Measurements from ENCODE around the gene NDST4.
A peak's percentile ranks its signal among the peaks of the same experiment; 100 is the strongest.

NDST4 gene

GRCh38 chr4:114921790-114922591 lies 191.4 kb downstream of the NDST4 start:
- Histone ChIP-seq H3K36me3 (ENCODE audit: control insufficient read depth, insufficient read depth, low read length) (no peaks in the 10 kb centered on the region), H3K4me3 (ENCODE audit: low read length) (no peak overlapping the region), H3K18ac (ENCODE audit: low read length) (peak overlapping the region; percentile 40), H3K4ac (ENCODE audit: low read depth, low read length) (no peak overlapping the region), H3K27ac (ENCODE audit: low read depth, low read length) (no peak overlapping the region), H3K79me2 (ENCODE audit: control insufficient read depth, insufficient read depth, low read length) (no peaks in the 10 kb centered on the region), H2BK5ac (ENCODE audit: low read length) (no peak overlapping the region), H2BK120ac (ENCODE audit: low read depth, low read length) (no peak overlapping the region), H3K4me2 (ENCODE audit: low read length) (no peak overlapping the region), H4K5ac (ENCODE audit: low read length) (no peak overlapping the region), H2BK15ac (replicated peaks; ENCODE audit: low read depth) (no peak overlapping the region), H3K56ac (ENCODE audit: low read length) (no peak overlapping the region), H3K4me1 (ENCODE audit: control insufficient read depth, low read depth, low read length) (peaks cover 9% of the 10 kb centered on the region), H2AK5ac (ENCODE audit: low read length) (no peak overlapping the region), H3K79me1 (ENCODE audit: low read length) (no peaks in the 10 kb centered on the region), H4K8ac (ENCODE audit: low read depth, low read length) (no peak overlapping the region), H3K23ac (ENCODE audit: low read length) (peak overlapping the region; percentile 59), H3K27me3 (ENCODE audit: insufficient read depth, low read length, poor library complexity) (no peaks in the 10 kb centered on the region), H3K9ac (ENCODE audit: low read length) (no peak overlapping the region)
- whole genome bisulfite sequencing (ENCODE audit: extremely low coverage, insufficient coverage, low lambda C conversion rate) = no CpG with 5 or more reads among the region's 13 CpGs
- peak; percentile 51 for DNase-seq

- Histone ChIP-seq H2BK120ac (ENCODE audit: low read depth, low read length) (no peak overlapping the region), H4K5ac (ENCODE audit: low read length) (no peak overlapping the region), H3K4me2 (ENCODE audit: low read length) (no peak overlapping the region), H3K4me3 (ENCODE audit: low read length) (no peak overlapping the region), H3K36me3 (ENCODE audit: control insufficient read depth, insufficient read depth, low read length) (no peaks in the 10 kb centered on the region), H3K79me1 (ENCODE audit: low read length) (no peaks in the 10 kb centered on the region), H3K27ac (ENCODE audit: low read depth, low read length) (no peak overlapping the region), H3K79me2 (ENCODE audit: control insufficient read depth, insufficient read depth, low read length) (no peaks in the 10 kb centered on the region), H3K18ac (ENCODE audit: low read length) (no peak overlapping the region), H2AK5ac (ENCODE audit: low read length) (no peak overlapping the region), H2BK15ac (replicated peaks; ENCODE audit: low read depth) (no peak overlapping the region), H3K56ac (ENCODE audit: low read length) (no peak overlapping the region), H3K27me3 (ENCODE audit: insufficient read depth, low read length, poor library complexity) (no peaks in the 10 kb centered on the region), H4K8ac (ENCODE audit: low read depth, low read length) (no peak overlapping the region), H3K4me1 (ENCODE audit: control insufficient read depth, low read depth, low read length) (peaks cover 9% of the 10 kb centered on the region), H3K23ac (ENCODE audit: low read length) (no peak overlapping the region), H3K4ac (ENCODE audit: low read depth, low read length) (no peak overlapping the region), H2BK5ac (ENCODE audit: low read length) (no peak overlapping the region), H3K9ac (ENCODE audit: low read length) (no peak overlapping the region)
- DNase-seq = no peak
- WGBS (ENCODE audit: extremely low coverage, insufficient coverage, low lambda C conversion rate) = no CpG with 5 or more reads among the region's 3 CpGs
These were observed 192.2 kb downstream of the NDST4 start for GRCh38 chr4:114921191-114921590.

- Histone ChIP-seq H3K23ac (ENCODE audit: low read length) (no peak overlapping the region), H2BK5ac (ENCODE audit: low read length) (no peak overlapping the region)
These were observed 202.3 kb downstream of the NDST4 start for GRCh38 chr4:114911111-114911510.

DNA sequence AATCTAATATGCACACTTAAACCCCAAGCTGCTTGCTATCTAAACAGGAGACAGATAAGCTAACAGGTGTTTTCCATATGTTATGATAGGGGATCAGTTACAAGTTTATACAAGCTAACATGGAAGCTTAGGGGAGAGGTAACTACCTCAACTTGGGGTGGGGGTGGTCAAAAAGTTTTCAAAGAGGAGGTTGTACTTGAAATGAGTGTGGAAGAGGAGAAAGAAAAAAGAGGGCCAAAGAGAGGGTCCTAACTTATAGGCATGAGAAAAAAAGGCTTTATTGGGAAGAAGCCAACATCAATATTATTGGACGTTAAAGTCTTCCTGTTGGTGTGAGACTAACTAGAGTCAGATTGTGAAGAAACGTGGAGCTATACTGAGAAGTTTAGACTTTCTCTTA lies 205.9 kb downstream of the NDST4 start:
- Histone ChIP-seq H4K5ac (ENCODE audit: low read length) (no peak overlapping the region), H3K79me1 (ENCODE audit: low read length) (no peaks in the 10 kb centered on the region), H4K8ac (ENCODE audit: low read depth, low read length) (no peak overlapping the region), H3K27ac (ENCODE audit: low read depth, low read length) (no peak overlapping the region), H2BK15ac (replicated peaks; ENCODE audit: low read depth) (no peak overlapping the region), H3K56ac (ENCODE audit: low read length) (no peak overlapping the region), H3K4me3 (ENCODE audit: low read length) (no peak overlapping the region), H3K4me1 (ENCODE audit: control insufficient read depth, low read depth, low read length) (no peaks in the 10 kb centered on the region), H2BK120ac (ENCODE audit: low read depth, low read length) (no peak overlapping the region), H3K79me2 (ENCODE audit: control insufficient read depth, insufficient read depth, low read length) (no peaks in the 10 kb centered on the region), H3K36me3 (ENCODE audit: control insufficient read depth, insufficient read depth, low read length) (no peaks in the 10 kb centered on the region), H2AK5ac (ENCODE audit: low read length) (no peak overlapping the region), H3K18ac (ENCODE audit: low read length) (no peak overlapping the region), H3K23ac (ENCODE audit: low read length) (no peak overlapping the region), H2BK5ac (ENCODE audit: low read length) (no peak overlapping the region), H3K9ac (ENCODE audit: low read length) (no peak overlapping the region), H3K4ac (ENCODE audit: low read depth, low read length) (no peak overlapping the region), H3K4me2 (ENCODE audit: low read length) (no peak overlapping the region), H3K27me3 (ENCODE audit: insufficient read depth, low read length, poor library complexity) (no peaks in the 10 kb centered on the region)
- no CpG with 5 or more reads among the region's 2 CpGs for WGBS (ENCODE audit: extremely low coverage, insufficient coverage, low lambda C conversion rate)
- DNase-seq = no peak

More at GRCh38 chr4:114911111-114911510, 202.3 kb downstream of the NDST4 start:
- no peak overlapping the region for H3K4me3 ChIP-seq (ENCODE audit: low read length)
- H3K56ac ChIP-seq (ENCODE audit: low read length) = no peak overlapping the region
- no peak overlapping the region for H3K4me2 ChIP-seq (ENCODE audit: low read length)
- no peaks in the 10 kb centered on the region for H3K36me3 ChIP-seq (ENCODE audit: control insufficient read depth, insufficient read depth, low read length)
- DNase-seq = no peak
- H3K4me1 ChIP-seq (ENCODE audit: control insufficient read depth, low read depth, low read length) = no peaks in the 10 kb centered on the region
- H3K27me3 ChIP-seq (ENCODE audit: insufficient read depth, low read length, poor library complexity) = no peaks in the 10 kb centered on the region
- no peak overlapping the region for H3K27ac ChIP-seq (ENCODE audit: low read depth, low read length)
- H3K79me1 ChIP-seq (ENCODE audit: low read length) = no peaks in the 10 kb centered on the region
- WGBS (ENCODE audit: extremely low coverage, insufficient coverage, low lambda C conversion rate) = no CpG with 5 or more reads among the region's 2 CpGs
- H2AK5ac ChIP-seq (ENCODE audit: low read length) = no peak overlapping the region
- no peak overlapping the region for H2BK15ac ChIP-seq (replicated peaks; ENCODE audit: low read depth)
- H4K5ac ChIP-seq (ENCODE audit: low read length) = no peak overlapping the region
- no peak overlapping the region for H4K8ac ChIP-seq (ENCODE audit: low read depth, low read length)
- H3K4ac ChIP-seq (ENCODE audit: low read depth, low read length) = no peak overlapping the region
- H3K18ac ChIP-seq (ENCODE audit: low read length) = no peak overlapping the region
- no peak overlapping the region for H2BK120ac ChIP-seq (ENCODE audit: low read depth, low read length)
- no peak overlapping the region for H3K9ac ChIP-seq (ENCODE audit: low read length)
- H3K79me2 ChIP-seq (ENCODE audit: control insufficient read depth, insufficient read depth, low read length) = no peaks in the 10 kb centered on the region

DNA sequence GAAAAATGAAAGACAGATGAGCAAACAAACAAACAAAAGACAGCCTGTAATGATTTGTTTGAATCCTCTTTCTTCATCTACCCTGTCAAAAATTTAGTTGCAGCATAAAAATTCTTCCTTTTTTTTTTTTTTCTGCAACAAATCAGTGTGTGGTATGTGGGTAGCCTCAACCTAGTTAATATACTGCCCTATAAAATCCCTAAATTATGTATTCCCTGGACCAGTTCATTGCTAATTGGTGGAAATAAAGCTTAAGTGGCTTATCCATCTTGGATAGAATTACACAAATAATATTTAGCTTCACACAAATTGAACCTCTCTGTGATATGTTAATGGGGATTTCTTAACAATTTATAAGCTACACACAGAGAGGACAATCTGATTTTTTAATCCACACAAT lies 208.4 kb downstream of the NDST4 start:
- Histone ChIP-seq H3K4me1 (ENCODE audit: control insufficient read depth, low read depth, low read length) (no peaks in the 10 kb centered on the region), H3K23ac (ENCODE audit: low read length) (no peak overlapping the region), H2BK5ac (ENCODE audit: low read length) (no peak overlapping the region), H3K4me2 (ENCODE audit: low read length) (no peak overlapping the region), H3K18ac (ENCODE audit: low read length) (no peak overlapping the region), H3K79me1 (ENCODE audit: low read length) (no peaks in the 10 kb centered on the region), H3K9ac (ENCODE audit: low read length) (no peak overlapping the region), H2BK120ac (ENCODE audit: low read depth, low read length) (no peak overlapping the region), H3K36me3 (ENCODE audit: control insufficient read depth, insufficient read depth, low read length) (no peaks in the 10 kb centered on the region), H3K27ac (ENCODE audit: low read depth, low read length) (no peak overlapping the region), H3K4me3 (ENCODE audit: low read length) (no peak overlapping the region), H3K79me2 (ENCODE audit: control insufficient read depth, insufficient read depth, low read length) (no peaks in the 10 kb centered on the region), H2AK5ac (ENCODE audit: low read length) (no peak overlapping the region), H4K8ac (ENCODE audit: low read depth, low read length) (no peak overlapping the region), H3K27me3 (ENCODE audit: insufficient read depth, low read length, poor library complexity) (no peaks in the 10 kb centered on the region), H3K4ac (ENCODE audit: low read depth, low read length) (no peak overlapping the region), H3K56ac (ENCODE audit: low read length) (no peak overlapping the region), H2BK15ac (replicated peaks; ENCODE audit: low read depth) (no peak overlapping the region), H4K5ac (ENCODE audit: low read length) (no peak overlapping the region)
- DNase-seq = no peak

GRCh38 chr4:114900934-114901333 lies 212.5 kb downstream of the NDST4 start:
- Histone ChIP-seq H3K23ac (ENCODE audit: low read length) (no peak overlapping the region), H3K27ac (ENCODE audit: low read depth, low read length) (no peak overlapping the region), H4K5ac (ENCODE audit: low read length) (no peak overlapping the region), H2AK5ac (ENCODE audit: low read length) (no peak overlapping the region), H3K4me3 (ENCODE audit: low read length) (no peak overlapping the region), H3K79me1 (ENCODE audit: low read length) (no peaks in the 10 kb centered on the region), H4K8ac (ENCODE audit: low read depth, low read length) (no peak overlapping the region), H3K79me2 (ENCODE audit: control insufficient read depth, insufficient read depth, low read length) (no peaks in the 10 kb centered on the region), H3K27me3 (ENCODE audit: insufficient read depth, low read length, poor library complexity) (no peaks in the 10 kb centered on the region), H3K36me3 (ENCODE audit: control insufficient read depth, insufficient read depth, low read length) (no peaks in the 10 kb centered on the region), H3K4ac (ENCODE audit: low read depth, low read length) (no peak overlapping the region), H3K56ac (ENCODE audit: low read length) (no peak overlapping the region), H2BK120ac (ENCODE audit: low read depth, low read length) (no peak overlapping the region), H2BK15ac (replicated peaks; ENCODE audit: low read depth) (no peak overlapping the region), H3K4me1 (ENCODE audit: control insufficient read depth, low read depth, low read length) (no peaks in the 10 kb centered on the region), H3K9ac (ENCODE audit: low read length) (no peak overlapping the region), H3K18ac (ENCODE audit: low read length) (no peak overlapping the region), H2BK5ac (ENCODE audit: low read length) (no peak overlapping the region), H3K4me2 (ENCODE audit: low read length) (no peak overlapping the region)
- no peak for DNase-seq
- WGBS (ENCODE audit: extremely low coverage, insufficient coverage, low lambda C conversion rate) = no CpG with 5 or more reads among the region's 4 CpGs

Measured in mesendoderm (in vitro differentiated cells).